HepG2 (cell line): ENCODE measurements around the gene EPB41L2. TPM values are rescaled to one million over a fixed set of nuclear protein-coding genes. Genes with fewer than 3 reads are reported as not detected.

Experiments used
- ATAD3A ChIP-seq: sonication (generic); formaldehyde crosslinking; IDR thresholded peaks from 2 replicates; pipeline ENCODE4 v1.4.0; 2020; ENCODE audit warnings: missing genetic modification reagents
- ATRX ChIP-seq: sonication (generic); formaldehyde crosslinking; IDR thresholded peaks from 2 replicates; pipeline ENCODE4 v1.4.0; 2020; ENCODE audit warnings: missing genetic modification reagents, borderline replicate concordance
- E2F2 ChIP-seq: sonication (generic); formaldehyde crosslinking; IDR thresholded peaks from 2 replicates; pipeline ENCODE4 v1.4.0; 2020; ENCODE audit warnings: missing genetic modification reagents, borderline replicate concordance
- FOXP1 ChIP-seq, 2 experiments: fragments of 450-650 bp in 1 of 2; IDR thresholded peaks; 2 replicates each; pipeline ENCODE4 v1.6.1; 2017 to 2018; ENCODE audit warnings: antibody characterized with exemption in 1 of 2
- HNF4A ChIP-seq: sonication (generic); formaldehyde crosslinking; IDR thresholded peaks from 2 replicates; pipeline ENCODE4 v1.4.0; 2020; ENCODE audit warnings: missing genetic modification reagents
- HOXD1 ChIP-seq: sonication (generic); formaldehyde crosslinking; IDR thresholded peaks from 2 replicates; pipeline ENCODE4 v1.5.0; 2020; ENCODE audit warnings: missing genetic modification reagents
- MAF1 ChIP-seq: sonication (generic); formaldehyde crosslinking; IDR thresholded peaks from 2 replicates; pipeline ENCODE4 v1.5.0; 2020; ENCODE audit warnings: missing genetic modification reagents, borderline replicate concordance
- RCOR2 ChIP-seq: IDR thresholded peaks from 2 replicates; pipeline ENCODE4 v1.6.1; 2016; ENCODE audit warnings: missing biosample characterization, missing genetic modification reagents
- ZBTB4 ChIP-seq: sonication (generic); formaldehyde crosslinking; IDR thresholded peaks from 2 replicates; pipeline ENCODE4 v1.4.0; 2020; ENCODE audit warnings: missing genetic modification reagents, mild to moderate bottlenecking, borderline replicate concordance
- ZNF20 ChIP-seq: sonication (generic); formaldehyde crosslinking; IDR thresholded peaks from 2 replicates; pipeline ENCODE4 v1.4.0; 2020; ENCODE audit warnings: mild to moderate bottlenecking, moderate library complexity, missing genetic modification reagents
- ZNF264 ChIP-seq: sonication (generic); formaldehyde crosslinking; IDR thresholded peaks from 2 replicates; pipeline ENCODE4 v1.4.0; 2020; ENCODE audit warnings: missing genetic modification reagents
- ZNF550 ChIP-seq: sonication (generic); formaldehyde crosslinking; IDR thresholded peaks from 2 replicates; pipeline ENCODE4 v1.4.0; 2020; ENCODE audit warnings: mild to moderate bottlenecking, missing genetic modification reagents, borderline replicate concordance
- ZNF563 ChIP-seq: sonication (generic); formaldehyde crosslinking; IDR thresholded peaks from 2 replicates; pipeline ENCODE4 v1.8.0; 2022; ENCODE audit warnings: mild to moderate bottlenecking, moderate library complexity, missing genetic modification reagents
- ZNF580 ChIP-seq: IDR thresholded peaks from 2 replicates; pipeline ENCODE4 v1.6.1; 2016; ENCODE audit warnings: low read depth, borderline replicate concordance
- ZNF703 ChIP-seq: sonication (generic); formaldehyde crosslinking; IDR thresholded peaks from 2 replicates; pipeline ENCODE4 v1.5.1; 2020; ENCODE audit warnings: missing genetic modification reagents, mild to moderate bottlenecking, moderate library complexity, borderline replicate concordance
- ZXDC ChIP-seq: sonication (generic); formaldehyde crosslinking; IDR thresholded peaks from 2 replicates; pipeline ENCODE4 v1.5.0; 2020; ENCODE audit warnings: mild to moderate bottlenecking, missing genetic modification reagents
- polyA plus RNA-seq, 8 experiments: library from polyadenylated mRNA; depleted of rRNA in 3 of 8; stranded (reverse) in 7 of 8; unstranded in 1 of 8; fragments of >200 nt; fragmentation: Illumina TruSeq in 4 of 8; extraction: Trizol in 4 of 8; gene quantifications; 2 replicates each; pipeline versions ENCODE4 v1.2.1 to v1.2.3, GENCODE V29; 2011 to 2016; ENCODE audit warnings: low read depth in 4 of 8, missing spikeins in 1 of 8, mixed read lengths in 1 of 8; ENCODE audit not compliant: insufficient read depth in 1 of 8
- total RNA-seq, 5 experiments: library from RNA; depleted of rRNA; stranded (reverse); fragments of >200 nt; fragmentation: Illumina TruSeq; extraction: Trizol; gene quantifications; 2 replicates each; pipeline ENCODE4 v1.2.3, GENCODE V29; 2016; ENCODE audit warnings: low read depth in 1 of 5
- TF ChIP-seq, protein P1 (sequence below): sonication (generic); formaldehyde crosslinking; IDR thresholded peaks from 2 replicates; pipeline ENCODE4 v1.5.0; 2020; ENCODE audit warnings: mild to moderate bottlenecking, missing genetic modification reagents, borderline replicate concordance

Gene EPB41L2
- total and polyA plus RNA-seq, 2 of the 13 experiments (the other 11 are each of a cell fraction or from before 2014, with no cell fraction given) = 41.7 to 56.4 TPM

DNA sequence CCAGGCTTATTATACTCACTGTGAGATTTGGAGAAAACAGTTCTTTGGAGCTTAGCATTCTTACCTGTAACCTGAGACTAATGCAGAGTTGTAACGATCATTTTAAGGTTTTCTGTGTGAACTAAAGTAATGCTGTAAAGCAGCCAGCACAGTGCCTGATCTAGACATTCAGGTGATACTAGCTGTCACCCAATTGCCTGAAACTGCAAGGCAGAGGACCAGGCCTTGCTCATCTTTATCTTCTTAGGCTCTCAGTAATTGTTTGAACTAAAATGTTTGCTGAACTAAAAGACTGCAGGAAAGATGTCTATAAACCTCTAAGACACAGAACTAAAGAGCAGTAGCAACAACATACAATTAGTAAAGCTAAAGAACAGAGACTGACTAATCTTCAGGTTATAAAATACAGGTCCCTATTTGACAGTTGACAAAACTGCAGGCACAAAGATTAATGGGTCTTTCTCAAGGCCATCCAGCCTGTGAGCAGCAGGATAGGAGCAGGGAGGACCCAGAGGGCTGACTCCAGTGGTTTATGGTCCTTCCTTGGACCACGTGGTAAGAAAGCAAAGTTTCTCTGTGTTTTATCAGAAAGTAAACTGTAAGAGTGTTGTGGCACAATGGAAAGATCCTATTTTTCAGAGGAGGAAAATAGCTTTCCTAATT, 204.4 kb downstream of the EPB41L2 start (continued):
- TF ChIP-seq ZBTB4 (CRISPR knock-in tag) = no peak
- TF ChIP-seq, protein P1, sequence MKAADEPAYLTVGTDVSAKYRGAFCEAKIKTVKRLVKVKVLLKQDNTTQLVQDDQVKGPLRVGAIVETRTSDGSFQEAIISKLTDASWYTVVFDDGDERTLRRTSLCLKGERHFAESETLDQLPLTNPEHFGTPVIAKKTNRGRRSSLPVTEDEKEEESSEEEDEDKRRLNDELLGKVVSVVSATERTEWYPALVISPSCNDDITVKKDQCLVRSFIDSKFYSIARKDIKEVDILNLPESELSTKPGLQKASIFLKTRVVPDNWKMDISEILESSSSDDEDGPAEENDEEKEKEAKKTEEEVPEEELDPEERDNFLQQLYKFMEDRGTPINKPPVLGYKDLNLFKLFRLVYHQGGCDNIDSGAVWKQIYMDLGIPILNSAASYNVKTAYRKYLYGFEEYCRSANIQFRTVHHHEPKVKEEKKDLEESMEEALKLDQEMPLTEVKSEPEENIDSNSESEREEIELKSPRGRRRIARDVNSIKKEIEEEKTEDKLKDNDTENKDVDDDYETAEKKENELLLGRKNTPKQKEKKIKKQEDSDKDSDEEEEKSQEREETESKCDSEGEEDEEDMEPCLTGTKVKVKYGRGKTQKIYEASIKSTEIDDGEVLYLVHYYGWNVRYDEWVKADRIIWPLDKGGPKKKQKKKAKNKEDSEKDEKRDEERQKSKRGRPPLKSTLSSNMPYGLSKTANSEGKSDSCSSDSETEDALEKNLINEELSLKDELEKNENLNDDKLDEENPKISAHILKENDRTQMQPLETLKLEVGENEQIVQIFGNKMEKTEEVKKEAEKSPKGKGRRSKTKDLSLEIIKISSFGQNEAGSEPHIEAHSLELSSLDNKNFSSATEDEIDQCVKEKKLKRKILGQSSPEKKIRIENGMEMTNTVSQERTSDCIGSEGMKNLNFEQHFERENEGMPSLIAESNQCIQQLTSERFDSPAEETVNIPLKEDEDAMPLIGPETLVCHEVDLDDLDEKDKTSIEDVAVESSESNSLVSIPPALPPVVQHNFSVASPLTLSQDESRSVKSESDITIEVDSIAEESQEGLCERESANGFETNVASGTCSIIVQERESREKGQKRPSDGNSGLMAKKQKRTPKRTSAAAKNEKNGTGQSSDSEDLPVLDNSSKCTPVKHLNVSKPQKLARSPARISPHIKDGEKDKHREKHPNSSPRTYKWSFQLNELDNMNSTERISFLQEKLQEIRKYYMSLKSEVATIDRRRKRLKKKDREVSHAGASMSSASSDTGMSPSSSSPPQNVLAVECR (CRISPR knock-in tag) = no peak
- TF ChIP-seq HOXD1 = peak; percentile 27; the same call in 1 of the 2 replicates
- no peak for TF ChIP-seq ZNF20 (CRISPR knock-in tag)
- peak; percentile 58 for TF ChIP-seq HNF4A (CRISPR knock-in tag)
- no peak for TF ChIP-seq FOXP1 (IDR thresholded peaks at IDR 0.05)
- TF ChIP-seq FOXP1 (CRISPR knock-in tag; IDR thresholded peaks at IDR 0.05) = no peak; the same call in 1 of the 2 replicates
- TF ChIP-seq ZNF580 (CRISPR knock-in tag) = no peak
- no peak for TF ChIP-seq ZNF563 (CRISPR knock-in tag)
- no peak for TF ChIP-seq ZNF703 (CRISPR knock-in tag)
- no peak for TF ChIP-seq ATRX
- no peak for TF ChIP-seq ZXDC (CRISPR knock-in tag)
- no peak for TF ChIP-seq RCOR2 (CRISPR knock-in tag)
- TF ChIP-seq ZNF550 = no peak
- no peak for TF ChIP-seq MAF1
- TF ChIP-seq ZNF264 (CRISPR knock-in tag) = no peak
- no peak for TF ChIP-seq ATAD3A (CRISPR knock-in tag)
- no peak for TF ChIP-seq E2F2 (CRISPR knock-in tag)
